A673 (cell line): ENCODE data around the gene GRIK4. TPM values are rescaled to one million over a fixed set of nuclear protein-coding genes. Genes with fewer than 3 reads are reported as not detected.

Source experiments
- BruUV-seq: library from RNA; stranded (reverse); fragments of 400-500 nt; replicated peaks from 2 replicates; lab custom pipeline; 2021; lab: Mats Ljungman, UMichigan
- CTCF ChIA-PET: fragments of 300-600 bp; sonication (Branson Sonifier 250); formaldehyde crosslinking; loops from one replicate; lab custom pipeline; 2022; ENCODE audit warnings: antibody characterized with exemption; lab: Charles Lee
- POLR2A ChIA-PET: fragments of 300-600 bp; sonication (Branson Sonifier 250); formaldehyde crosslinking; loops from one replicate; lab custom pipeline; 2022; ENCODE audit warnings: antibody characterized with exemption; ENCODE audit not compliant: low non-redundant PET; lab: Charles Lee
- DNase-seq: peaks from one replicate; pipeline ENCODE4 v3.0.0-alpha.2; 2015; ENCODE audit warnings: low spot score
- H3K27ac ChIP-seq: fragments of 200-600 bp; sonication (generic); 2 replicates; pipeline ENCODE4 v1.5.1; 2016; ENCODE audit warnings: mixed run types, low read depth, mild to moderate bottlenecking, mixed read lengths, antibody characterized with exemption, low read length; ENCODE audit not compliant: poor library complexity, severe bottlenecking
- H3K27me3 ChIP-seq: fragments of 200-600 bp; sonication (generic); replicated peaks from 2 replicates; pipeline ENCODE4 v1.6.1; 2017; ENCODE audit warnings: mixed run types, low read depth, mild to moderate bottlenecking, mixed read lengths, antibody characterized with exemption, low read length; ENCODE audit not compliant: insufficient read depth, poor library complexity
- H3K36me3 ChIP-seq: fragments of 200-600 bp; sonication (generic); 2 replicates; pipeline ENCODE4 v1.6.1; 2016; ENCODE audit warnings: mixed run types, mild to moderate bottlenecking, mixed read lengths, antibody characterized with exemption, low read length; ENCODE audit not compliant: insufficient read depth, poor library complexity, severe bottlenecking
- H3K4me1 ChIP-seq: fragments of 200-600 bp; sonication (generic); 2 replicates; pipeline ENCODE4 v1.6.1; 2017; ENCODE audit warnings: mixed run types, mild to moderate bottlenecking, mixed read lengths, antibody characterized with exemption, low read length; ENCODE audit not compliant: insufficient read depth, poor library complexity, severe bottlenecking
- H3K4me3 ChIP-seq: fragments of 200-600 bp; sonication (generic); 2 replicates; pipeline ENCODE4 v1.5.1; 2016; ENCODE audit warnings: low read depth, mixed run types, mild to moderate bottlenecking, mixed read lengths, low read length; ENCODE audit not compliant: poor library complexity, severe bottlenecking
- H3K9me3 ChIP-seq: fragments of 200-600 bp; sonication (generic); 2 replicates; pipeline ENCODE4 v1.6.1; 2016; ENCODE audit warnings: mixed run types, low read depth, mild to moderate bottlenecking, mixed read lengths, antibody characterized with exemption, low read length; ENCODE audit not compliant: poor library complexity, severe bottlenecking
- EZH2 ChIP-seq: fragments of 200-600 bp; sonication (generic); IDR thresholded peaks from 2 replicates; pipeline ENCODE4 v1.6.1; 2017; ENCODE audit warnings: borderline replicate concordance, low read depth, mild to moderate bottlenecking, mixed read lengths, antibody characterized with exemption, low read length; ENCODE audit not compliant: poor library complexity, severe bottlenecking
- intact Hi-C: fragments of 100-400 bp; cut with micrococcal nuclease; formaldehyde crosslinking; loops from one replicate; pipeline ENCODE4 v1.10.0; 2022; ENCODE audit not compliant: unreplicated experiment
- total RNA-seq: library from RNA; stranded (reverse); gene quantifications from 2 replicates; pipeline ENCODE4 v1.2.3, GENCODE V29; 2021
- TF ChIP-seq, protein P1 (sequence below): fragments of 300-800, 200-600 bp; sonication (generic); conservative IDR thresholded peaks from 2 replicates; pipeline ENCODE4 v1.5.1; 2017; ENCODE audit warnings: low read depth, mild to moderate bottlenecking, antibody characterized with exemption, low read length, moderate library complexity, mixed read lengths

GRIK4 gene
- total RNA-seq, 1 experiment from 2014 or later: not detected

DNA sequence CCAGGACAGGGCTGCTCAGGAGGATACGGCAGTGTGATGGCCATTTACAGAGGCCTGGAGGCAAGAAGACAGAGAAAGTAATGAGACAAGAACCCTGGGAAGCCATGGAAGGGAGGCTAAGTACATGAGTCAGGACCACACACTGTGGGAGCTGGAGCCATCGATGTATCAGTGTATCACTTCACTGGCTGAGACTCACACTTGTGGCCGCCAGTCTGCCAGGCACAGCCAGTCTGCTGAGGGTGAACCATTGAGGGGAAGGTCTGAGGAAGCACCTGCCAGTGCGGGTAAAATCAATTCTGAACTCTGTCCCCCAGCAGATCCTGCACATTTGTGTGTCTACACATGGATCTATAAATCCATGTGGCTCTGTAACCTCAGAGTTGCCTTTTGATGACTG lies 195.6 kb downstream of the GRIK4 start:
- POLR2A ChIA-PET: no interaction called here
- peaks cover 20% of the 10 kb centered on the region for H3K27me3 ChIP-seq

DNA sequence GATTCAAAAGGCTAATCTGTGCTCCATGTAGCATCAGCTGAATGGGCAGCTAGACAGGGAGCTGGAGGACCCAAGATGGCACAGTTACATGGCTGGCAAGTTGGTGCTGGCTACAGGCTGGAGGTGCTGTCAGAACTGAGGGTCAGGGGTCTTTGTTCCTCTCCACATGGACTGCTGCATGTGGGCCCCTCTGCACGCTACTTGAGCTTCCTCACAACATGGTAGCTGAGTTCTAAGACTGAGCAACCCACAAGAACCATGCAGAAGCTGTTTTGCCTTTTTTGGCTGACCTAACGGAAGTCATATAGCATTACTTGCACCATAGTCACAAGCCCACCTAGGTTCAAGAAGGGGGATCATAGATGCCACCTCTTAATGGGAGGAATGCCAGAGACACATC lies 196.1 kb downstream of the GRIK4 start:
- no peak for DNase-seq
- CTCF ChIA-PET: no interaction called here
- no TSS peak for BruUV-seq

More for the DNA sequence above, 195.6 kb downstream of the GRIK4 start:
- H3K9me3 ChIP-seq: peaks cover 3% of the 10 kb centered on the region
- no peak overlapping the region for H3K27ac ChIP-seq
- H3K4me1 ChIP-seq: no peaks in the 10 kb centered on the region
- no peak for TF ChIP-seq EZH2
- TF ChIP-seq, protein P1, sequence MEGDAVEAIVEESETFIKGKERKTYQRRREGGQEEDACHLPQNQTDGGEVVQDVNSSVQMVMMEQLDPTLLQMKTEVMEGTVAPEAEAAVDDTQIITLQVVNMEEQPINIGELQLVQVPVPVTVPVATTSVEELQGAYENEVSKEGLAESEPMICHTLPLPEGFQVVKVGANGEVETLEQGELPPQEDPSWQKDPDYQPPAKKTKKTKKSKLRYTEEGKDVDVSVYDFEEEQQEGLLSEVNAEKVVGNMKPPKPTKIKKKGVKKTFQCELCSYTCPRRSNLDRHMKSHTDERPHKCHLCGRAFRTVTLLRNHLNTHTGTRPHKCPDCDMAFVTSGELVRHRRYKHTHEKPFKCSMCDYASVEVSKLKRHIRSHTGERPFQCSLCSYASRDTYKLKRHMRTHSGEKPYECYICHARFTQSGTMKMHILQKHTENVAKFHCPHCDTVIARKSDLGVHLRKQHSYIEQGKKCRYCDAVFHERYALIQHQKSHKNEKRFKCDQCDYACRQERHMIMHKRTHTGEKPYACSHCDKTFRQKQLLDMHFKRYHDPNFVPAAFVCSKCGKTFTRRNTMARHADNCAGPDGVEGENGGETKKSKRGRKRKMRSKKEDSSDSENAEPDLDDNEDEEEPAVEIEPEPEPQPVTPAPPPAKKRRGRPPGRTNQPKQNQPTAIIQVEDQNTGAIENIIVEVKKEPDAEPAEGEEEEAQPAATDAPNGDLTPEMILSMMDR: no peak
- H3K36me3 ChIP-seq: no peaks in the 10 kb centered on the region
- H3K4me3 ChIP-seq: no peak overlapping the region
- CTCF ChIA-PET: no interaction called here
- BruUV-seq: no TSS peak
- no peak for DNase-seq
- intact Hi-C loops: no loop called here

DNA sequence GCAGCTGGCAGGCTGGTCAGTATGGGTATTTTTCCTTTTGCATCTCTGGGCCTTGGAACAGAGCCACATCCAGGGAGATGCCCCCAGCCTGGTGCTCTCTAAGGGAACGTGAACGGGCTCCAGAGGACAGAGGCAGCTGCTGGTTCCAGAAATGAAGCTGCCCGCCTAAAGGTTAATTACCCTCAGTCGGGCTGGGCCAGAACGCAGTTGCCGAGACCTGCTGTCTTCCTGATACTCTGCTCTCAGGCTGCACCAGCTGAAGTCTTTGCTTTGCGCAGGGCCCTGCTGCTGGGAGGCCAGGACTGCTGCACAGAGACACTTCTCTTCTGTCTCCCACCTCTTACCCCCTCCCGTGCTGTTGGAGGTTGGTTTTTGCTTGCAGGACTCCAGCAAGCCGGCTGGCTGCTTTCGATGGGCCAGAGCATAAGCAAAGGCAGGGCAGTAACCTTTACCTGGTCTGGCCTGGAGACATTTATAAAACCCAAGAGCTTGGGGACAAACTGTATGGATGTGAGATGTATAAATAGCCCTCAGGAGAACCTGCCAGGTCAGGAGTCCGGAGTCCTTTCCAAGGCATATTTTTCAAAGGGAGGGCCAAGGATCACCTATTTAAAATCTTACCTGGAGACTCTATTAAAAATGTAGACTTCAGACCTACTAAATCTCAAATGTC lies 197.1 kb downstream of the GRIK4 start:
- Histone ChIP-seq H3K27ac (no peak overlapping the region), H3K4me3 (no peak overlapping the region), H3K9me3 (peaks cover 3% of the 10 kb centered on the region), H3K4me1 (no peaks in the 10 kb centered on the region), H3K36me3 (no peaks in the 10 kb centered on the region), H3K27me3 (peaks cover 8% of the 10 kb centered on the region)
- no peak for DNase-seq
- TF ChIP-seq, protein P1: no peak
- no peak for TF ChIP-seq EZH2
- ChIA-PET POLR2A (no interaction called here), CTCF (no interaction called here)
- intact Hi-C loops: no loop called here
- BruUV-seq: no TSS peak

More for the DNA sequence above, 196.1 kb downstream of the GRIK4 start:
- intact Hi-C loops: no loop called here
- no peak for TF ChIP-seq EZH2
- Histone ChIP-seq H3K27ac (no peak overlapping the region), H3K4me3 (no peak overlapping the region), H3K9me3 (peaks cover 3% of the 10 kb centered on the region), H3K36me3 (no peaks in the 10 kb centered on the region), H3K4me1 (no peaks in the 10 kb centered on the region), H3K27me3 (peaks cover 17% of the 10 kb centered on the region)
- POLR2A ChIA-PET: no interaction called here

DNA sequence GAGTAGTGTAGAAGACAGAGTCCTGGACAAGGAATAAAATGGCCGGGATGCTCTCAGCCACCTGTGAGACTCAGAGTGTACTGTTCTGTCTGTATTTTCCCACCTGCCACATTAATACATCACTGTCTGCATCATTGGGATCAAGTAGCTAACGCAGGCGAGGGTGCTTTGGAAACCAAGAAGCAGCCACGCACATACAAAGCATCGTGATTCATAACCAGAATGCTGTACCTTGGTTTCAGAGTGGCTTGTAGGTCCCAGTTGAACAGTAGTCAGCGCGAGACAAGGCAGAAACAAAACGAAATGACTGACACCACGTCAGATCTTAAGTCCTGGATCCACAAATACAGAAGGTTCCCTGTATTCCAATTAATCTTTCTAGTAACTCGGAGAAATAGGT lies 198.3 kb downstream of the GRIK4 start:
- no peak overlapping the region for H3K4me3 ChIP-seq
- no peak for DNase-seq
- H3K36me3 ChIP-seq: no peaks in the 10 kb centered on the region
- no peaks in the 10 kb centered on the region for H3K4me1 ChIP-seq
- ChIA-PET CTCF (no interaction called here), POLR2A (no interaction called here)
- no peak overlapping the region for H3K27ac ChIP-seq
- no peak for TF ChIP-seq EZH2
- TF ChIP-seq, protein P1: no peak
- intact Hi-C loops: no loop called here
- peaks cover 7% of the 10 kb centered on the region for H3K27me3 ChIP-seq
- BruUV-seq: no TSS peak
- peaks cover 1% of the 10 kb centered on the region for H3K9me3 ChIP-seq
